GDM1 (cell line): ENCODE measurements around the gene CISD2.
"Not testable (repeated sequence)": the region's sequence is repeated elsewhere in the genome, so short reads cannot be mapped to it uniquely, and the experiment has no call there.

Experiments
- DNase-seq: peaks from one replicate; lab custom pipeline; 2025; lab: John Stamatoyannopoulos, UW

CISD2 gene

GRCh38 chr4:102849579-102850104 lies 19.1 kb upstream of the CISD2 start:
- DNase-seq, result no peak

- no peak for DNase-seq
Observed at GRCh38 chr4:102850370-102850769, 18.4 kb upstream of the CISD2 start.

GRCh38 chr4:102858828-102859464 lies 9.8 kb upstream of the CISD2 start:
- DNase-seq, result no peak

- DNase-seq, result no peak
Observed at GRCh38 chr4:102860611-102861324, 8.0 kb upstream of the CISD2 start.

GRCh38 chr4:102862016-102862415 lies 6.8 kb upstream of the CISD2 start:
- no peak for DNase-seq

GRCh38 chr4:102862747-102863146 lies 6.0 kb upstream of the CISD2 start:
- DNase-seq, result no peak

GRCh38 chr4:102865327-102865726 lies 3.5 kb upstream of the CISD2 start:
- not testable (repeated sequence) for DNase-seq

GRCh38 chr4:102867278-102868152 lies 1.3 kb upstream of the CISD2 start:
- DNase-seq, result no peak

- DNase-seq, result no peak
Observed at GRCh38 chr4:102868153-102868780, 525 bp upstream of the CISD2 start.

- no peak for DNase-seq
Observed at GRCh38 chr4:102869569-102870197, 891 bp downstream of the CISD2 start.

GRCh38 chr4:102871772-102872171 lies 3.0 kb downstream of the CISD2 start:
- no peak for DNase-seq

- not testable (repeated sequence) for DNase-seq
Observed at GRCh38 chr4:102877477-102878106, 8.8 kb downstream of the CISD2 start.

GRCh38 chr4:102878349-102878748 lies 9.6 kb downstream of the CISD2 start:
- DNase-seq, result not testable (repeated sequence)

GRCh38 chr4:102878901-102879300 lies 10.1 kb downstream of the CISD2 start:
- no peak for DNase-seq

- DNase-seq, result no peak
Observed at GRCh38 chr4:102881343-102881742, 12.6 kb downstream of the CISD2 start.

GRCh38 chr4:102883278-102883677 lies 14.5 kb downstream of the CISD2 start:
- DNase-seq, result no peak

- not testable (repeated sequence) for DNase-seq
Observed at GRCh38 chr4:102888570-102888969, 19.8 kb downstream of the CISD2 start.

GRCh38 chr4:102889866-102890265 lies 21.1 kb downstream of the CISD2 start:
- not testable (repeated sequence) for DNase-seq

- DNase-seq, result not testable (repeated sequence)
Observed at GRCh38 chr4:102896547-102896946, 27.8 kb downstream of the CISD2 start.

- not testable (repeated sequence) for DNase-seq
Observed at GRCh38 chr4:102897610-102898009, 28.8 kb downstream of the CISD2 start.

GRCh38 chr4:102901804-102902203 lies 33.0 kb downstream of the CISD2 start:
- no peak for DNase-seq
